Activated CD8-positive, alpha-beta memory T cell treated with anti-CD3 and anti-CD28 coated beads, Interleukin-2, amount 10 ng/mL, durations not matched to agents 7 days and 5 days (primary cell): Measurements from ENCODE around the gene OR51B4. TPM values are rescaled to one million over a fixed set of nuclear protein-coding genes. Genes with fewer than 3 reads are reported as not detected.

Source experiments
- ATAC-seq: fragments of 150-1000 bp; cut with Tn5 transposase; one replicate; pipeline ENCODE4 v1.10.0; 2021; ENCODE audit warnings: moderate library complexity
- CTCF ChIA-PET: fragments of 350-600 bp; sonication (Branson Sonifier 250); formaldehyde crosslinking; loops from one replicate; lab custom pipeline; 2021; ENCODE audit warnings: antibody characterized with exemption; lab: Charles Lee
- DNase-seq: peaks from one replicate; pipeline ENCODE4 v3.0.0-alpha.2; 2020
- H3K27ac Mint-ChIP-seq: one replicate; pipeline ENCODE4 v1.8.0; 2021; ENCODE audit warnings: mild to moderate bottlenecking, mixed read lengths
- H3K27me3 Mint-ChIP-seq: one replicate; pipeline ENCODE4 v1.8.0; 2021; ENCODE audit warnings: mixed read lengths
- H3K36me3 Mint-ChIP-seq: one replicate; pipeline ENCODE4 v1.8.0; 2021; ENCODE audit warnings: mild to moderate bottlenecking, mixed read lengths
- H3K4me1 Mint-ChIP-seq: one replicate; pipeline ENCODE4 v1.8.0; 2021; ENCODE audit warnings: mixed read lengths
- H3K4me3 Mint-ChIP-seq: one replicate; pipeline ENCODE4 v1.8.0; 2021; ENCODE audit warnings: mild to moderate bottlenecking, moderate library complexity, mixed read lengths
- H3K9me3 Mint-ChIP-seq: one replicate; pipeline ENCODE4 v1.8.0; 2022; ENCODE audit warnings: low read depth, mixed read lengths
- total RNA-seq, 2 experiments: library from RNA; stranded (reverse); gene quantifications; one replicate each; pipeline ENCODE4 v1.2.3, GENCODE V29; 2021

The OR51B4 gene
- total RNA-seq, 2 experiments from 2014 or later = not detected

DNA sequence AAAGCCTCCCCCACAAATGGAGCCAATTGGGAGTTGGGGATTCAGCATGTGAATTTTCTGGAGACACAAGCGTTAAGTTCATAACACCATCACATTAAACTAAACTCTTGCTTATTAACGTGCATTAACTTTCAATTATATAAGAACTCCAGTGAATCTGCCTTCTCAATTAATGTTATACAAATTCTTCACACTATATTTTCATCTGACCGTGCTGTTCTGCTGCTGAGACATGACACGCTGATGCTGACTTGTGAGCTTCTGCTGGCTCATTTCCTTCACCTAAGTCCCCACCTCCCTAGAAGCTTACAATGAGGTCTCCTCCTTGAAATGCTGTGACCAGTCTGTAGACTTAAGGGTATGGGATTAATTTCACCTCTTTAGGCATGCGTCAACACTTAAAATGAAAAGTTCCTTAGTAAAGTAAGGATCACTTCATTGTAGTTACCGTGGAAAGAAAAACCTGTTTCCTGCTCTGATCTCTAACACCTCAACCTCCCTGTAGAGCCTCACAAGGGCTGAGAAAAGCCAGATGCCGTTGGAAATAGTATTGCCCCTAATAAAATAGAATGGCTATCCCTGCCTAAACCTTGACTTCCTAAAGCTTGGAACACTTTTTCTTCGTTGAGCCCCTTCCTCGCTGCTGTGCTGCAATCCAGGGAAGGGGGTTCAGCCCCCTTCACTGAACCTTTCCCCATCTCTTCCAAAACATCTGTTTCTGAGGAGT, 49.4 kb downstream of the OR51B4 start:
- H3K27me3 Mint-ChIP-seq = peaks cover 2% of the 10 kb centered on the region
- H3K4me3 Mint-ChIP-seq = no peak overlapping the region
- no peak overlapping the region for H3K27ac Mint-ChIP-seq
- DNase-seq (no peak), ATAC-seq (no peak)
- no peaks in the 10 kb centered on the region for H3K36me3 Mint-ChIP-seq
- CTCF ChIA-PET = no interaction called here
- no peaks in the 10 kb centered on the region for H3K4me1 Mint-ChIP-seq
- H3K9me3 Mint-ChIP-seq = no peaks in the 10 kb centered on the region

DNA sequence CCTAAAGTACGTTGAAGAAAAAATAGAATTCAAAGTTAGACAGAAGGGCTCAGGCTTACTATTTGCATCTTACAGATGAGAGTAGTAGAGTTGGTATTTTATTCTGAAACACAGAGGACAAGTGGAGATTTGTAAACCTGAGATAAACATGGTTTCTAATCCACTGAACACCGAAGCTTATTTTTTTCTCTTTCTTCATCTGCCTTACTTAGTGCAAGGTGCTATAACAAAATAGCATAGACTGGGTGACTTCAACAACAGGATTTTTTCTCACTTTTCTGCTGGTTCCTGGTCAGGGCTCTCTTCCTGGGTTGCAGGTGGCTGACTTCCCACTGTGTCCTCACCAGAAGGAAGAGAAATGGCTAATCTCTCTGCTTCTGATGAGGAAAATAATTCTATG, 50.0 kb downstream of the OR51B4 start:
- Mint-ChIP-seq H3K27me3 (peaks cover 2% of the 10 kb centered on the region), H3K9me3 (no peaks in the 10 kb centered on the region), H3K27ac (no peak overlapping the region), H3K36me3 (no peaks in the 10 kb centered on the region), H3K4me3 (no peak overlapping the region), H3K4me1 (no peaks in the 10 kb centered on the region)
- ATAC-seq = no peak
- CTCF ChIA-PET = no interaction called here
- DNase-seq = no peak

Other genes with a start within 250 kb of the OR51B4 start
- not detected for gene OR52E2, start 242.3 kb downstream of the OR51B4 start, total RNA-seq
- gene OR52E1, start 232.4 kb downstream of the OR51B4 start, total RNA-seq = not detected
- not detected for gene OR52A5, start 163.6 kb downstream of the OR51B4 start, total RNA-seq
- not detected for gene OR52A1, start 147.2 kb downstream of the OR51B4 start, total RNA-seq
- gene OR51V1, start 101.3 kb downstream of the OR51B4 start, total RNA-seq = not detected
- not detected for gene HBB, start 74.9 kb downstream of the OR51B4 start, total RNA-seq
- not detected for gene HBD, start 67.5 kb downstream of the OR51B4 start, total RNA-seq
- not detected for gene HBG1, start 52.1 kb downstream of the OR51B4 start, total RNA-seq
- gene HBG2, start 47.2 kb downstream of the OR51B4 start, total RNA-seq = not detected
- not detected for gene HBE1, start 32.0 kb downstream of the OR51B4 start, total RNA-seq
- gene OR51B2, start 22.4 kb upstream of the OR51B4 start, total RNA-seq = not detected
- under 1 TPM in 1 of 2 experiments, not detected in 1; 0.47 TPM for gene OR51B5, start 41.6 kb upstream of the OR51B4 start, total RNA-seq
- not detected for gene OR51B6, start 49.6 kb upstream of the OR51B4 start, total RNA-seq
- gene OR51M1, start 81.9 kb upstream of the OR51B4 start, total RNA-seq = not detected
- not detected for gene OR51Q1, start 120.2 kb upstream of the OR51B4 start, total RNA-seq
- not detected for gene OR51I1, start 139.6 kb upstream of the OR51B4 start, total RNA-seq
- gene OR51I2, start 147.4 kb upstream of the OR51B4 start, total RNA-seq = not detected
- not detected for gene OR52D1, start 186.7 kb upstream of the OR51B4 start, total RNA-seq
- gene UBQLN3, start 208.0 kb upstream of the OR51B4 start, total RNA-seq = under 1 TPM in 1 of 2 experiments, not detected in 1; 0.12 TPM
- under 1 TPM; 0.19 to 0.55 TPM for gene UBQLNL, start 214.8 kb upstream of the OR51B4 start, total RNA-seq
- gene OR52H1, start 246.6 kb upstream of the OR51B4 start, total RNA-seq = not detected